HepG2 (cell line): ENCODE data around the gene VEPH1. TPM values are rescaled to one million over a fixed set of nuclear protein-coding genes. Genes with fewer than 3 reads are reported as not detected.

Experiments used
- ATAC-seq: fragments of 200-7000 bp; cut with Tn5 transposase; 3 replicates; pipeline ENCODE4 v1.9.1; 2020; ENCODE audit warnings: mild to moderate bottlenecking, moderate library complexity
- BruUV-seq: library from RNA; stranded (reverse); fragments of 400-500 nt; replicated peaks from 2 replicates; lab custom pipeline; 2021; lab: Mats Ljungman, UMichigan
- CTCF ChIA-PET: fragments of 300-600 bp; formaldehyde crosslinking; extraction: SDS; loops from one replicate; lab custom pipeline; 2021; ENCODE audit warnings: low total read pairs, inconsistent platforms, low intra/inter-chr PET ratio; lab: Yijun Ruan, JAX
- POLR2A ChIA-PET: fragments of 350-600 bp; sonication (Branson Sonifier 250); formaldehyde crosslinking; loops from one replicate; lab custom pipeline; 2020; ENCODE audit warnings: antibody characterized with exemption, inconsistent platforms; lab: Yijun Ruan, JAX
- DNase-seq: peaks from one replicate; pipeline ENCODE4 v3.0.0-alpha.2; 2015; ENCODE audit warnings: low spot score
- FAIRE-seq: peaks from 3 replicates; lab custom pipeline; 2011; peaks lifted over from hg19 to GRCh38; lab: Jason Lieb, UNC
- H2AFZ ChIP-seq: one replicate; pipeline ENCODE4 v1.6.1; 2011; ENCODE audit warnings: low read length, inconsistent platforms
- H3K27ac ChIP-seq: fragments of 300-600 bp; 3 replicates; pipeline ENCODE4 v1.8.0; 2011; ENCODE audit warnings: mixed run types, mild to moderate bottlenecking, mixed read lengths, low read length, inconsistent platforms; ENCODE audit not compliant: insufficient read depth; ENCODE audit errors: extremely low read length
- H3K27me3 ChIP-seq, 2 experiments: fragments of 200-600 bp in 1 of 2; 2 replicates in 1 of 2; 3 replicates in 1 of 2; pipeline versions ENCODE4 v1.6.0 to v1.8.0; 2011; ENCODE audit warnings: low read length in 2 of 2, mild to moderate bottlenecking in 2 of 2, moderate library complexity in 2 of 2, inconsistent platforms in 1 of 2; ENCODE audit not compliant: insufficient read depth in 2 of 2, control insufficient read depth in 1 of 2
- H3K36me3 ChIP-seq, 2 experiments: fragments of 200-600 bp in 1 of 2; replicated peaks in 1 of 2; 2 replicates in 1 of 2; 3 replicates in 1 of 2; pipeline versions ENCODE4 v1.5.1 to v1.8.0; 2011; ENCODE audit warnings: low read length in 2 of 2, inconsistent platforms in 1 of 2; ENCODE audit not compliant: insufficient read depth in 2 of 2, control insufficient read depth in 1 of 2
- H3K4me1 ChIP-seq: 2 replicates; pipeline ENCODE4 v1.5.1; 2012; ENCODE audit warnings: low read length, inconsistent platforms; ENCODE audit not compliant: insufficient read depth
- H3K4me2 ChIP-seq: 2 replicates; pipeline ENCODE4 v1.6.0; 2011; ENCODE audit warnings: low read depth, low read length, inconsistent platforms
- H3K4me3 ChIP-seq, 3 experiments: fragments of 200-600 bp in 1 of 3; sonication (generic), shearing (Covaris generic) in 1 of 3; replicated peaks in 1 of 3; 2 replicates each; pipeline ENCODE4 v1.5.1; 2011 to 2016; ENCODE audit warnings: low read length in 3 of 3, inconsistent platforms in 2 of 3, low read depth in 2 of 3, mild to moderate bottlenecking in 2 of 3, control low read depth in 1 of 3, mixed read lengths in 1 of 3; ENCODE audit not compliant: insufficient read depth in 1 of 3
- H3K79me2 ChIP-seq: one replicate; pipeline ENCODE4 v1.6.1; 2011; ENCODE audit warnings: low read length, inconsistent platforms; ENCODE audit not compliant: insufficient read depth
- H3K9ac ChIP-seq: 2 replicates; pipeline ENCODE4 v1.6.0; 2011; ENCODE audit warnings: mild to moderate bottlenecking, low read depth, low read length, inconsistent platforms; ENCODE audit not compliant: insufficient read depth
- H3K9me3 ChIP-seq: 2 replicates; pipeline ENCODE4 v1.5.1; 2012; ENCODE audit warnings: mild to moderate bottlenecking, low read length
- H4K20me1 ChIP-seq: 2 replicates; pipeline ENCODE4 v1.6.0; 2011; ENCODE audit warnings: inconsistent platforms, mild to moderate bottlenecking, low read length, moderate library complexity; ENCODE audit not compliant: insufficient read depth
- ARID4A ChIP-seq: sonication (generic); formaldehyde crosslinking; IDR thresholded peaks from 2 replicates; pipeline ENCODE4 v1.5.0; 2020; ENCODE audit warnings: mild to moderate bottlenecking, missing genetic modification reagents, borderline replicate concordance
- ATM ChIP-seq: fragments of 450-650 bp; IDR thresholded peaks from 2 replicates; pipeline ENCODE4 v1.7.1; 2017; ENCODE audit warnings: mild to moderate bottlenecking, borderline replicate concordance
- CREM ChIP-seq, 2 experiments: sonication (generic) in 1 of 2; formaldehyde crosslinking in 1 of 2; IDR thresholded peaks; 2 replicates each; pipeline versions ENCODE4 v1.4.0 to v1.6.1; 2016 to 2020; ENCODE audit warnings: antibody characterized with exemption in 1 of 2, mild to moderate bottlenecking in 1 of 2, missing genetic modification reagents in 1 of 2
- DBP ChIP-seq: sonication (generic); formaldehyde crosslinking; IDR thresholded peaks from 2 replicates; pipeline ENCODE4 v1.4.0; 2020; ENCODE audit warnings: missing genetic modification reagents; ENCODE audit errors: not compliant biosample characterization
- FLYWCH1 ChIP-seq: sonication (generic); formaldehyde crosslinking; IDR thresholded peaks from 2 replicates; pipeline ENCODE4 v1.8.1; 2023; ENCODE audit warnings: mild to moderate bottlenecking, missing genetic modification reagents
- FOXO1 ChIP-seq: sonication (generic); formaldehyde crosslinking; IDR thresholded peaks from 2 replicates; pipeline ENCODE4 v1.4.0; 2020; ENCODE audit warnings: missing genetic modification reagents
- KLF6 ChIP-seq: IDR thresholded peaks from 2 replicates; pipeline ENCODE4 v1.8.0; 2016; ENCODE audit warnings: missing biosample characterization, missing genetic modification reagents
- MAX ChIP-seq: IDR thresholded peaks from 2 replicates; pipeline ENCODE4 v1.6.1; 2012; ENCODE audit warnings: inconsistent platforms
- ZBTB39 ChIP-seq: sonication (generic); formaldehyde crosslinking; IDR thresholded peaks from 2 replicates; pipeline ENCODE4 v1.5.0; 2020; ENCODE audit warnings: missing genetic modification reagents
- ZFP36L1 ChIP-seq: sonication (generic); formaldehyde crosslinking; IDR thresholded peaks from 2 replicates; pipeline ENCODE4 v1.8.0; 2022; ENCODE audit warnings: mild to moderate bottlenecking, missing genetic modification reagents, moderate library complexity
- ZNF513 ChIP-seq: sonication (generic); formaldehyde crosslinking; conservative IDR thresholded peaks from 2 replicates; pipeline ENCODE4 v1.5.0; 2020; ENCODE audit warnings: missing genetic modification reagents
- ZNF557 ChIP-seq: sonication (generic); formaldehyde crosslinking; IDR thresholded peaks from 2 replicates; pipeline ENCODE4 v1.4.0; 2020; ENCODE audit warnings: missing genetic modification reagents
- ZNF777 ChIP-seq: sonication (generic); formaldehyde crosslinking; IDR thresholded peaks from 2 replicates; pipeline ENCODE4 v1.4.0; 2020; ENCODE audit warnings: missing genetic modification reagents
- ZSCAN22 ChIP-seq: sonication (generic); formaldehyde crosslinking; IDR thresholded peaks from 2 replicates; pipeline ENCODE4 v1.4.0; 2020; ENCODE audit warnings: mild to moderate bottlenecking, missing genetic modification reagents
- WGBS: methylation state at CpG from one replicate; pipeline ENCODE4 v1.1.6; 2017; ENCODE audit warnings: low lambda C conversion rate; 5-methylcytosine and 5-hydroxymethylcytosine counted together
- in situ Hi-C: cut with HindIII; loops from 2 replicates; pipeline ENCODE4 v1.10.0; 2017; ENCODE audit warnings: low pct_unique_long_range_greater_than_20kb; ENCODE audit not compliant: extremely low pct_ligation_motif_present
- intact Hi-C: fragments of 100-400 bp; cut with micrococcal nuclease; formaldehyde crosslinking; loops from one replicate; pipeline ENCODE4 v1.10.0; 2022; ENCODE audit not compliant: unreplicated experiment
- polyA plus RNA-seq, 8 experiments: library from polyadenylated mRNA; depleted of rRNA in 3 of 8; stranded (reverse) in 7 of 8; unstranded in 1 of 8; fragments of >200 nt; fragmentation: Illumina TruSeq in 4 of 8; extraction: Trizol in 4 of 8; gene quantifications; 2 replicates each; pipeline versions ENCODE4 v1.2.1 to v1.2.3, GENCODE V29; 2011 to 2016; ENCODE audit warnings: low read depth in 4 of 8, missing spikeins in 1 of 8, mixed read lengths in 1 of 8; ENCODE audit not compliant: insufficient read depth in 1 of 8
- total RNA-seq, 5 experiments: library from RNA; depleted of rRNA; stranded (reverse); fragments of >200 nt; fragmentation: Illumina TruSeq; extraction: Trizol; gene quantifications; 2 replicates each; pipeline ENCODE4 v1.2.3, GENCODE V29; 2016; ENCODE audit warnings: low read depth in 1 of 5

Gene VEPH1
- total and polyA plus RNA-seq, 2 of the 13 experiments (the other 11 are each of a cell fraction or from before 2014, with no cell fraction given) = not detected

GRCh38 chr3:157370867-157371266 lies 132.3 kb downstream of the VEPH1 start (continued):
- no peak for TF ChIP-seq ARID4A (CRISPR knock-in tag)
- TF ChIP-seq CREM (IDR thresholded peaks at IDR 0.05) = no peak
- TF ChIP-seq CREM (CRISPR knock-in tag; IDR thresholded peaks at IDR 0.05) = no peak
- no peak for TF ChIP-seq KLF6 (CRISPR knock-in tag)
- no peak for TF ChIP-seq ZFP36L1 (CRISPR knock-in tag)
- TF ChIP-seq ATM = no peak
- no peak for TF ChIP-seq MAX
- TF ChIP-seq ZSCAN22 = no peak
- TF ChIP-seq ZNF557 = no peak
- TF ChIP-seq, all 625 proteins: peak for 0

- WGBS = 5% methylated on average over 4 of the region's 4 CpGs
- in situ Hi-C loops = no loop called here
- H3K9ac ChIP-seq = no peak overlapping the region
- no peaks in the 10 kb centered on the region for H3K36me3 ChIP-seq
- H3K9me3 ChIP-seq = no peaks in the 10 kb centered on the region
- H4K20me1 ChIP-seq = no peaks in the 10 kb centered on the region
- FAIRE-seq = no peak
- H3K4me2 ChIP-seq = no peak overlapping the region
- POLR2A ChIA-PET = no interaction called here
- H3K4me3 ChIP-seq = no peak overlapping the region
- H3K79me2 ChIP-seq = no peaks in the 10 kb centered on the region
- no peak overlapping the region for H2AFZ ChIP-seq
- BruUV-seq = no TSS peak
- no peak overlapping the region for H3K27ac ChIP-seq
- ATAC-seq = no peak
- H3K4me1 ChIP-seq = no peaks in the 10 kb centered on the region
- intact Hi-C loops = no loop called here
- CTCF ChIA-PET = no interaction called here
- no peak for DNase-seq
- no peaks in the 10 kb centered on the region; a peak in 1 of 5 replicates for H3K27me3 ChIP-seq
- no peak for TF ChIP-seq DBP
- TF ChIP-seq ZNF777 (CRISPR knock-in tag) = no peak
- no peak for TF ChIP-seq ZNF513
- TF ChIP-seq FOXO1 (CRISPR knock-in tag) = no peak
- no peak for TF ChIP-seq KLF6 (CRISPR knock-in tag)
- no peak for TF ChIP-seq ZBTB39 (CRISPR knock-in tag)
- TF ChIP-seq FLYWCH1 (CRISPR knock-in tag) = no peak
These were observed 133.3 kb downstream of the VEPH1 start for GRCh38 chr3:157369727-157370421.
